ENCODE results near the gene CFAP73.

DNA sequence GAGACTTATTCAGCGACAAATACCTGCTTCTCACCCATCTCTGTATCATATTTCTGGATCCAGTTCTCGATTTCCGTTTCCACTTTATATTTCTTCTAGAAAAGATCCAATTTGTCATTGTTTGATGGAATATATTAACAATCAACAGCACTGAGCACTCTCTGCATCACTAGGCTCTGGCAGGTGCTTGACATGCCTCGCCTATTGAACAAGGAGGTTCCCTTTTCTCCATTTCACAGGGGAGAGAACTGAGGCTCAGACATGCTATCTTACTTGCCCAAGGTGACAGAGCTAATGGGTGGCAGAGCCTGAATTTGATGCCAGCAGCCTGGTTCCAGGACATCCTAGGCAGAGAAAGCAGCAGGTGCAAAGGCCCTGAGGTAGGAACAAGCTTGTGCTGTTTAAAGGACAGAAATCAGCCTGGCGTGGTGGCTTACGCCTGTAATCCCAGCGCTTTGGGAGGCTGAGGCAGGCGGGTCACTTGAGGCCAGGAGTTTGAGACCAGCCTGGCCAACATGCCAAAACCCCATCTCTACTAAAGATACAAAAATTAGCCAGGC, 48.1 kb downstream of the CFAP73 start:
- TF ChIP-seq POLR2A (IDR thresholded peaks at IDR 0.05; ENCODE audit: extremely low read depth, insufficient read length) = no peak
- TF ChIP-seq, protein P1, sequence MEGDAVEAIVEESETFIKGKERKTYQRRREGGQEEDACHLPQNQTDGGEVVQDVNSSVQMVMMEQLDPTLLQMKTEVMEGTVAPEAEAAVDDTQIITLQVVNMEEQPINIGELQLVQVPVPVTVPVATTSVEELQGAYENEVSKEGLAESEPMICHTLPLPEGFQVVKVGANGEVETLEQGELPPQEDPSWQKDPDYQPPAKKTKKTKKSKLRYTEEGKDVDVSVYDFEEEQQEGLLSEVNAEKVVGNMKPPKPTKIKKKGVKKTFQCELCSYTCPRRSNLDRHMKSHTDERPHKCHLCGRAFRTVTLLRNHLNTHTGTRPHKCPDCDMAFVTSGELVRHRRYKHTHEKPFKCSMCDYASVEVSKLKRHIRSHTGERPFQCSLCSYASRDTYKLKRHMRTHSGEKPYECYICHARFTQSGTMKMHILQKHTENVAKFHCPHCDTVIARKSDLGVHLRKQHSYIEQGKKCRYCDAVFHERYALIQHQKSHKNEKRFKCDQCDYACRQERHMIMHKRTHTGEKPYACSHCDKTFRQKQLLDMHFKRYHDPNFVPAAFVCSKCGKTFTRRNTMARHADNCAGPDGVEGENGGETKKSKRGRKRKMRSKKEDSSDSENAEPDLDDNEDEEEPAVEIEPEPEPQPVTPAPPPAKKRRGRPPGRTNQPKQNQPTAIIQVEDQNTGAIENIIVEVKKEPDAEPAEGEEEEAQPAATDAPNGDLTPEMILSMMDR (IDR thresholded peaks at IDR 0.05; ENCODE audit: low read depth, low read length) = no peak
